ACHN (cell line): ENCODE results near the gene REPIN1.

Experiments used
- DNase-seq: peaks from one replicate; pipeline ENCODE4 v3.0.0-alpha.2; 2015
- in situ Hi-C: cut with HindIII; loops from 2 replicates; pipeline ENCODE4 v1.10.0; 2017; ENCODE audit warnings: low sequenced_read_pairs, low pct_ligation_motif_present, low pct_unique_long_range_greater_than_20kb

The REPIN1 gene

DNA sequence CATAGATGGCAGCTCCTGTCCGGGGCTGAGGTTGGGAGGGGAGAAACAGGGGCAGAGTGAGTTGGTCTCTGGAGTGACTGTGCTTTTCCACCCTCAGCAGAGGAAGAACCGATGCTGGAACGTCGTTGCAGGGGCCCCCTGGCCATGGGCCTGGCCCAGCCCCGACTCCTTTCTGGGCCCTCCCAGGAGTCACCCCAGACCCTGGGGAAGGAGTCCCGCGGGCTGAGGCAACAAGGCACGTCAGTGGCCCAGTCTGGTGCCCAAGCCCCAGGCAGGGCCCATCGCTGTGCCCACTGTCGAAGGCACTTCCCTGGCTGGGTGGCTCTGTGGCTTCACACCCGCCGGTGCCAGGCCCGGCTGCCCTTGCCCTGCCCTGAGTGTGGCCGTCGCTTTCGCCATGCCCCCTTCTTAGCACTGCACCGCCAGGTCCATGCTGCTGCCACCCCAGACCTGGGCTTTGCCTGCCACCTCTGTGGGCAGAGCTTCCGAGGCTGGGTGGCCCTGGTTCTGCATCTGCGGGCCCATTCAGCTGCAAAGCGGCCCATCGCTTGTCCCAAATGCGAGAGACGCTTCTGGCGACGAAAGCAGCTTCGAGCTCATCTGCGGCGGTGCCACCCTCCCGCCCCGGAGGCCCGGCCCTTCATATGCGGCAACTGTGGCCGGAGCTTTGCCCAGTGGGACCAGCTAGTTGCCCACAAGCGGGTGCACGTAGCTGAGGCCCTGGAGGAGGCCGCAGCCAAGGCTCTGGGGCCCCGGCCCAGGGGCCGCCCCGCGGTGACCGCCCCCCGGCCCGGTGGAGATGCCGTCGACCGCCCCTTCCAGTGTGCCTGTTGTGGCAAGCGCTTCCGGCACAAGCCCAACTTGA, 2.7 kb downstream of the REPIN1 start:
- in situ Hi-C loops, result no loop called here
- no peak for DNase-seq

DNA sequence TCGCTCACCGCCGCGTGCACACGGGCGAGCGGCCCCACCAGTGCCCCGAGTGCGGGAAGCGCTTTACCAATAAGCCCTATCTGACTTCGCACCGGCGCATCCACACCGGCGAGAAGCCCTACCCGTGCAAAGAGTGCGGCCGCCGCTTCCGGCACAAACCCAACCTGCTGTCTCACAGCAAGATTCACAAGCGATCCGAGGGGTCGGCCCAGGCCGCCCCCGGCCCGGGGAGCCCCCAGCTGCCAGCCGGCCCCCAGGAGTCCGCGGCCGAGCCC, 3.3 kb downstream of the REPIN1 start:
- in situ Hi-C loops, result no loop called here
- DNase-seq, result no peak

DNA sequence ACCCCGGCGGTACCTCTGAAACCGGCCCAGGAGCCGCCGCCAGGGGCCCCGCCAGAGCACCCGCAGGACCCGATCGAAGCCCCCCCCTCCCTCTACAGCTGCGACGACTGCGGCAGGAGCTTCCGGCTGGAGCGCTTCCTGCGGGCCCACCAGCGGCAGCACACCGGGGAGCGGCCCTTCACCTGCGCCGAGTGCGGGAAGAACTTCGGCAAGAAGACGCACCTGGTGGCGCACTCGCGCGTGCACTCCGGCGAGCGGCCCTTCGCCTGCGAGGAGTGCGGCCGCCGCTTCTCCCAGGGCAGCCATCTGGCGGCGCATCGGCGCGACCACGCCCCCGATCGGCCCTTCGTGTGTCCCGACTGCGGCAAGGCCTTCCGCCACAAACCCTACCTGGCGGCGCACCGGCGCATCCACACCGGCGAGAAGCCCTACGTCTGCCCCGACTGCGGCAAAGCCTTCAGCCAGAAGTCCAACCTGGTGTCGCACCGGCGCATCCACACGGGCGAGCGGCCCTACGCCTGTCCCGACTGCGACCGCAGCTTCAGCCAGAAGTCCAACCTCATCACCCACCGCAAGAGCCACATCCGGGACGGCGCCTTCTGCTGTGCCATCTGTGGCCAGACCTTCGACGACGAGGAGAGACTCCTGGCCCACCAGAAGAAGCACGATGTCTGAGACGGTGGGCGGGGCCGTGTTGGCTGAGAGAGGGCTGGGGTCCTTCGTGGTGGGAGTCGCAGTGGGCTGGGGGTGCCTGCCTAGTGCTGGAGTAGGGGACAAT, 3.8 kb downstream of the REPIN1 start:
- in situ Hi-C loops, result no loop called here
- no peak for DNase-seq

DNA sequence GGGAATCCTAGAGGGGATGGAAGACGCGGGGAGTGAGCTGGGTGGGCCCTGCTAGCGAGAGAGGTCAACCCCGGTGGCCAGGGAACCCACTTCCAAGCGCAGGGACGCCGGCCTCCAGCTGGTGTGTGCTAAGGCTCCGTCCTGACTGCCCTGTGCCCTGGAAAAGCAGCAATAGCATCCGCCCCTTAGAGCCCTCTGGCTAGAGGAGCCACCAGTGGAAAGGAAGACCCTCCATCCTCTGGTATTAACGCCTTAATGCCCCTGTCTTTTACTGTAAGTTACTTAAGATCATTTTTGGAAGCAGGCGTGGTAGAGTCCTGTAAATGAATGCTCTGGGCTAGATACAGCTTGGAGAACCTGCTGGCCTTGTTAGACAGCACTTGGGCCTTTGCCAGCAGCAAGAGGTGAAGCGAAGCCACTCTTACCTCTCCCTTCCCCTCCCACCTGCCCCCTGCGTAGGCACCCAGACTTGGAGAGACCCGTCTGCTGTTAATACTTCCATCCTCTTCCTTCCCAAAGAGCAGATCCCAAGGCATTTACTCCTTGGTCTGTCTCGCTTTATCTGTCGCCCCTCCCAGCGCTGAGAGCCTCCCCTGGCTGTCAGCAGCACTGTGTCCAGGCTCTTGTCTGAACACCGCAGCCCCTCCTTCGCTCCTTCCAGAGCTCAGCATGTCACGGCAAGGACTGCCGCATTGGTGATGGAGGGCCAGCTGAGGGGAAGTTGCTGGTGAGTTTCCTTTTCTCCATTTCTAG, 4.6 kb downstream of the REPIN1 start:
- no peak for DNase-seq

DNA sequence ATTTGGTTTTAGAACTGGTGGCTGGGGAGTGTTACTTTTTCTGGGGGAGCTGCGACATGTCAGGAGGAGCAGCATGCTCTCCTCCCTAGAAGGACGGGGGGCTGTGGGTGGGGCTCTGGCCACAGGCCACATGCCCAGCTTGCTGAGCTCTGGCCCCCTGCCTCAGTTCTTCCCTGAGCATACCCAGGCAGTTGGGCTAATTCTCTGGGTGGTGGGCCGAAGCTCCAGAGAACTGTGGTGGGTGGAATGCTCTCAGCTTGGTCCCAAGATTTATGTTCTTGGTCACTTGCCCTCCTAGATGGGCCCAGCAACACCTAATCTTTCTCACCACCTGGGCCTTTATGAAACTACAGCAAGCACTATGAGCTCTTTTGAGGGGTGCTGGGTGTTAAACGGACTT, 5.4 kb downstream of the REPIN1 start:
- DNase-seq, result no peak
- in situ Hi-C loops, result no loop called here

More for the DNA sequence above, 4.6 kb downstream of the REPIN1 start:
- in situ Hi-C loops, result no loop called here

DNA sequence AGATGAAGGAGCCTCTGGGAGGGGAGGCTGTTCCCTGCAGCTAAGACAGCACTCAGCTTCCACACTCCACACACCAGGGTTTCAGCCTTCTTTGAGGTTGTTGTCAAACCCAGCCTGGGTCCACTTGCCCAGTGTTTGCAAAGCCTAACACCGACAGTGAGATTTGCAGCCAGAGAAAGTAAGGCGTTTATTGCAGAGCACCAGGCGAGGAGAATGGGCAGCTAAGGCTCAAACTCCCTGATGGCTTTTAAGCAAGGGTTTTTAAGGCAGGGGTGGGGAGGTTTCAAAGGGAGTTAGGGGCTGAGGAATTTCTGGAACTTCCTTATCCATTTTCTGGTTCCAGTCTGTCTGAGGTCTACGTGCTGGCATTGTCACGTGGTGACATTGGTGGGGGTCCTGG, 5.8 kb downstream of the REPIN1 start:
- no peak for DNase-seq
- in situ Hi-C loops, result no loop called here

DNA sequence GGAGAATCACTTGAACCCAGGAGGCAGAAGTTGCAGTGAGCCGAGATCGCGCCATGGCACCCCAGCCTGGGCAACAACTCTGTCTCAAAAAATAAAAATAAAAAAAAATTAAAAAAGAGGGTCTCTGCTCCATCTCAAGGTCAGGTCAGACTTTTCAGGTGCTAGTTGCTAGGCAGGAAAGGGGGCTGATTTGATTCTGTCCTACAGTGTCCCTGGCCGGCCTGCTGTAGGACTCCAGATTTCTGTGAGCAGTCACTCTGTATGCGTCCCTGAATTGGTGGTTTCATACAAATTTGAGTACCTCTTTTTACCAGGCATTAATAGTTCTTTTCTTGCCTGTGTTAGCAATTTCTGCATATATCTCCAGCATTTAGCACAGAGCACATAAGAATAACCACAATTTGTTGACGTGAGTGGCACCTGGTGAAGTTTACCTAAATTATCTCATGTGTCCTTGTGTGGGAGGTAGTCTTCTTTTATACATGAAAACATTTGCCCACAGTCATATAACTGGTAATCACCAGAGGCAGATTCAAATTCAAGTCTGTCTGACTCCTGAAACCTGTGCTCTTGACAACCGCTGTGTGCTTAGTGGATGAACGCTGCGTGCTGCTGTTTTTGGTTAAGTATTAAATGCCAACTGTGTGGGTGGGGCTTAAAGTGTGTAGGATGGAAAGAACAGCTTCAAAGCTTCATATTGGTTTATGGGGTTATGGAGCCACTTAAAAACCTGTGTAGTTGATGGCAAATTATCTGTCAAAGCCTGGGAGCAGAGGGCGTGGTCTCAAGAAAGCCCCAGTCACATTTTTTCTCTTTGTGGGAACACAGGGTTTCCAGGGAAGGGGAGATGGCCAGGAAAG, 7.3 kb downstream of the REPIN1 start:
- no peak for DNase-seq
- in situ Hi-C loops, result no loop called here

DNA sequence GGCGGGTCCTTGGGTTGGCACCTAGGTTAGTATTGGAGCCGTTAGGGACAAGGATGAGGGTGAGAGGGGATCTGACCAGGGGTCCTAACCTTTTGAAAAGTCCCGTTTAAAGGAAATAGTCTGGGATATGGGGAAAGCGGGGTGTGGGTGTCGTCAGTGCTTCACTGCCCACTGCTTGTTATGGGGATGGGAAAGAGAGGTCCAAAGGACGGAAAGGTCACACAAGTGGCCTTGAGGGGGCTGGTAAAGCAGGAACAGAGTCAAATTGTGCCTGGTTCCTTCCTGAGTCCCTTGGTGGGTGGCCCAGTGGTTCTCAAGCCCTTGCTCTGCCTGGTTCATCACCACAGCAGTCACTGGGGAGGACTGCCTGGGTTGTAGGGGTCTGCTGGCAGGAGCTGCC, 7.9 kb downstream of the REPIN1 start:
- DNase-seq, result no peak
- in situ Hi-C loops, result no loop called here

DNA sequence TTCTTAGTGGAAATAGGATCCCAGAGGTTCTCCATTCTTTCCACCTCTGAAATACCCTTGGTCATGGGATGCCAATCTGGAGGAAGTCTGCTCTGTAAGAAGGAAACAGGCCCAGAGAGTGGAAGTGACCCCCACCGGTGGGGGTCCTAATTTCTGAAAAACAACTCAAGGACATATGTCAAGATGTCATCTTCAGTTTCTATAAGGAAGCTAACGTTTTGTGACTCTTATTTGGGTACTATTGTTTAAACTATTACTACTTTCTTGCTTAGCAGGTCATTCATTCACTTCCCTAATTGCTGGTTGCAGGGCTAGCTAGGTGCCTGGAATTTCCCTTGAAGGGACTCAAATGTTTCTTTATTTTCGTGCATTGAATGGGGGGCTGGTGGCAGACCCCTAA, 8.6 kb downstream of the REPIN1 start:
- in situ Hi-C loops, result no loop called here

DNA sequence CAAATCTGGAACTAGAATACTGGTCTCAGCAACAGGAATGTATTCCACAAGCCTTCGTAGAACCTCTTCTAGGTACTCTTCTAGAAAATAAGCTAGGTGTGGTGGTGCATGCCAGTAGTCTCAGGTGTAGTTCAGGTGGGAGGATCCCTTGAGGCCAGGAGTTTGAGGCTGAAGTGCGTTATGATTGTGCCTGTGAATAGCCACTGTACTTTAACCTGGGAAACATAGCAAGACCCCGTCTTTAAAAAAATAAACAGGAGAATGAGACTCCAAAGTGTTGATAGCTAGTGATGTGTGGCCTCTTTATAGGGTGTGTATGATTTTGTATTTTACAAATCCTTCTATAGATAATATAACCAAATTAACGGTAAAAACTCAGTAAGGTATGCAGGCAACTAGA, 9.0 kb downstream of the REPIN1 start:
- in situ Hi-C loops, result no loop called here
- DNase-seq, result no peak

More for the DNA sequence above, 8.6 kb downstream of the REPIN1 start:
- no peak for DNase-seq

DNA sequence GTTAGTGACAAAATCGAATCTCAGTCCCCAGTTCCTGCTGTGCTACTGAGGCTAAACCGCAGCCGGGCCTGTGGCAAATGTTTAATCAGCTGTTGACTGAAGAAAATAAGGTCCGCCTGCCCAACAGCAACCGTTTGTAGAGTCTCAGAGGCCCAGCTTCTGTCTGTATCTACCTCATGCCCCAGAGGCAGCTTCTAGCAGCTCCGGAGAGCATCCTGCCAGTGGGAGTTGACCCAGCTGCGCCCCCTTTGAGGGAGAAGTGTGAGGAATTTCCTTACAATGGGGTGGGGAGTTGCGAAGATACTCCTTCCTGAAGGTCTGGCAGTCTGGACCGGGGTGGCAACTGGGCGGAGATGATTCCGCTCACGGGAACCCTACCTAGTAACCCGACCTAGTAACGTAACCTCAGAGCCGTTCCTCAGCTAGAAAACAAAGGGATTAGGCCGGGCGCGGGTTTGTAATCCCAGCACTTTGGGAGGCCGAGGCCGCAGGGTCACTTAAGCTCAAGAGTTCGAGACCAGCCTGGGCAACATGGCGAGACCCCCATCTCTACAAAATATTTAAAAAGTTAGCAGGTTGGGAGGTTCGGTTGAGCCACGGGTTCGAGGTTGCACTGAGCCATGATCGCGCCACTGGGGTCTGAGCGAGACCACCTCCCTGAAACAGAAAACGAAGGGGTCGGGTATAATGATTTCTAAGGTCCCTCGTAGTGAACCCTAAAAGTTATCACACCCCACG, 9.7 kb downstream of the REPIN1 start:
- in situ Hi-C loops, result no loop called here
- DNase-seq, result peak; percentile 97

DNA sequence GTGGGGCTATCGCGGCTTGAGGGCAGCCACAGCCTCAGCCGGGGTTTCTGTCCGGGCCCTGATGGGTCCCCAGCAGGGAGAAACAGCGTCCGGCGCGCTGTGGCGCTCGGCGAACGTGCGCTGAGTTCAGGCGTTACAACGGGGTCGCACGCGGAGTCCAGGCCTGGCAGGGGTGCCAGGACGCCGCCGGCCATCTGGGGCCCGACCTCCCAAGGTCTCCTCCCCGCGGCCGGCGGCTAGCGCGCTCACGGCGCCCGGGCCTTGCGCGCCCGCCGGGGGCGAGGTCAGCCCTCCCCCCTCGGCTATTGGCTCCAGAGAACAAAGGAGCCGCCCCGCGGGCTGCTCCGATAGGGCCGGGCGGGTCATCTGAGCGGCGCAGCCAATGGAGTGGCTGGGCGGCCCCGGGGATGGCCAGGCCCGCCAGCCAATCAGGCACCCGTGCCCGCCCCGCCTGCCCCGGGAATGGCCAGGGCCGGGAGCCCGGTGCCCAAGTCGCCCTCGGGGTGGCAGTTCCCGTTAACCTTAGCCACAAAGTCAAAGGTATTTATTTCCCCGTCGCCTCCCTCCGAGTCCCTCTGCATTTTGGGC, 10.3 kb downstream of the REPIN1 start, which contains the start of gene ZNF775:
TSS of gene ZNF775 (plus strand) at position 478 of the 588 bp plus-strand sequence. CDS start 9,141 bp downstream, outside the sequence.
- peak; percentile 99 for DNase-seq
- in situ Hi-C loops, result no loop called here

DNA sequence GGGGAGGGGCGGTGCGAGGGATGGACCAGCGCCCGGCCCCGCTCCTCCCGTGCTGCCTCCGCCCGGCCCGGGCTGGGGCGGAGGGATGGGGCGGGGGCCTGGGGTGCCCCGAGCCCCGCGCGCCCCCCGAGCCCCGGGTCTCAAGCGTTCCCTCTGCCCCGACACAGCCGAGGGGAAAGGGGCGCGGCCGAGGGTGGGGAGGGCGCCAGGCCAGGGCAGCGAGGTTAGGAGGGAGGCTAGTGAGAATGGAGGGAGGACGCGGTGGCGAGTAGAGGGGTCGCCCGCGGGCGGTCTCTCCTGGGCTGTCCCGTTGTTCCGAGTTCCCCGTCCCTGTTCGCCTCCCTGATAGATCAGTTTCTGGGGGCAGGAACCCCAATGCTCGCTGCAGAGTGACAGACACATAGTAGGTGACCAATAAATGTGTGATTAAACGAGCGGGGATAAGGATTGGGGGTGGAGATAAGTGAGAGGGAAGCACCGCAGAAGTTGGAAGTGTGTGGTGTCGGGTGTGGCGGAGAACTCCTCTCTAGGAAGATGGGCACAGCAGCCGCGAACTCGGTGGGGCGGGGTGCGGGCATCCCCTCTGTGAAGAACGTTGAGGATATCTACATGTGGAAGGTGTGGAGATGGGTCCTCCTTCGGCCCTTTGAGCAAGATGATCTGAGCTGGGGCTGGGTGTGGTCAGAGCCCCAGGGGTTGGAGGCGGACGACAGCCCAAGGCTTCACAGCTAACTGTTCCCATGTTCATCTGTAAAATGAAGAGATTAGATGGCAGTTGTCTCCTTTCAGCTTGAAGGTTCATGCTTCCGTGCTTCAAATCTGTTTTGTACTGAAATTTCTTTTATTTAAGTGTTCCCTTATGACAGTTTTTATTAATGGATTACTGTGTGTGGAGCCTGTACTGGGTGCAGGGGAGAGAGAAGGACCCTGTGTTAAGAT, 11.1 kb downstream of the REPIN1 start:
- in situ Hi-C loops, result no loop called here
- peak; percentile 50 for DNase-seq

DNA sequence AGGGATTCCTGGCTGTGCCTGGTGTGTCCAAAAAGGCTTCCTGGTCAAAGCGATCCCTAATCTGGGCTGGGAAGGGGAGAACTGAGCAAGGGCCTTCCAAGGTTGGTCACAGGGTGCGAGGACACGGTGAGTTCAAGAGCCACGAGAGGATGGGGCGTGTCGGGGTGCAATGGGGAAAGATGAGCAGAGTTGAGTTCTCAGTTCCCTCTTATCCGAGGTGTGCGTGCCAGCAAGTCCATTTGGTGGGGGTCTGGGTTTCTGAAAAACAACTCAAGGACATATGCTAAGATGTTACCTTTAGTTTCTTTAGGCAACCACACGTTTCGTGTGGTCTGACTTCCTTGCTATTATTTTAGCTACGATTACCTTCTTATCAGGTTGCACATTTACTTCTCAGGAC, 11.8 kb downstream of the REPIN1 start:
- in situ Hi-C loops, result no loop called here
- no peak for DNase-seq

DNA sequence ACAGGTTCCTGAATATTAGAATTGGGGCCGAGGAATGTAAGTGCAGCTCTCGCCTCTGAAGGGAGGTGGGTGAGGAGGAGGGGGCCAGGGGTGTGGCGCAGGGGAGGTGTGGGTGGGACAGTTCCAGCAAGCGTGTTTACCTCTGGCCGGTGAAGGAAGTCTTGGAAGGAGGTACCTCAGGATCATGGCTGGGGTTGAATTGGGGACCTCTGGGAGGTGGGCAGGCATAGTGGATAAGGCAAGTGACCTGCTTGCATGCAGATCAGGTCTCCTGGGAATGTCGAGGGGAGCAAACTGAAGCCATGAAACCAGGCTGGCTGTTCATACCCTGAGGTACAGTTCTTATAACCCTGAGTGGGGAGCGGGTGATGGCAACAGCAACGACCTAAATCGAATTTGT, 12.5 kb downstream of the REPIN1 start:
- no peak for DNase-seq
- in situ Hi-C loops, result no loop called here

DNA sequence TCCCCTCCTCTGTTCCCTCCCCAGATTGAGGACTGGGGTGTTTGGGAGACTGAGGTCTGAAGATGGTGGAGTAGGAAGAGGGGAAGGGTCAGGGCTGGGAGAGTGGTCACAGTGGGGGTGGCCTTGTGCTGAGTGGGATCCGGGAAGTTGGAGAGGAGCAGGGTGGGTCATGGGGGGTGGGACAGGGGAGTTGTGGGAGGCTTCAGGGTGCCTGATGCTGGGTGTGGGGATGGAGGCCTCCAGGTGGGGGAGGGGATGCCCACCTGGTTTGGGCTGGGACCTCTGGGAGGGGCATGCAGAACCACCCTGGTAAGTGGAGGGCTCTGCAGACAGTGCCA, 13.1 kb downstream of the REPIN1 start:
- in situ Hi-C loops, result no loop called here
- no peak for DNase-seq
